Astrocyte of the spinal cord (primary cell): ENCODE data around the gene GMPR2.

Experiments used
- DNase-seq: peaks from one replicate; pipeline ENCODE4 v3.0.0; 2011; ENCODE audit warnings: low read depth, low spot score
- H3K4me3 ChIP-seq: 2 replicates; pipeline ENCODE4 v1.5.1; 2011; ENCODE audit warnings: low read depth, mild to moderate bottlenecking, low read length, moderate library complexity
- in situ Hi-C: cut with HindIII; loops from 2 replicates; pipeline ENCODE4 v1.10.0; 2017; ENCODE audit warnings: low sequenced_read_pairs
- TF ChIP-seq, protein P1 (sequence below): IDR thresholded peaks from 2 replicates; pipeline ENCODE4 v1.5.1; 2012; ENCODE audit warnings: low read depth, mild to moderate bottlenecking, low read length, inconsistent platforms

The GMPR2 gene

DNA sequence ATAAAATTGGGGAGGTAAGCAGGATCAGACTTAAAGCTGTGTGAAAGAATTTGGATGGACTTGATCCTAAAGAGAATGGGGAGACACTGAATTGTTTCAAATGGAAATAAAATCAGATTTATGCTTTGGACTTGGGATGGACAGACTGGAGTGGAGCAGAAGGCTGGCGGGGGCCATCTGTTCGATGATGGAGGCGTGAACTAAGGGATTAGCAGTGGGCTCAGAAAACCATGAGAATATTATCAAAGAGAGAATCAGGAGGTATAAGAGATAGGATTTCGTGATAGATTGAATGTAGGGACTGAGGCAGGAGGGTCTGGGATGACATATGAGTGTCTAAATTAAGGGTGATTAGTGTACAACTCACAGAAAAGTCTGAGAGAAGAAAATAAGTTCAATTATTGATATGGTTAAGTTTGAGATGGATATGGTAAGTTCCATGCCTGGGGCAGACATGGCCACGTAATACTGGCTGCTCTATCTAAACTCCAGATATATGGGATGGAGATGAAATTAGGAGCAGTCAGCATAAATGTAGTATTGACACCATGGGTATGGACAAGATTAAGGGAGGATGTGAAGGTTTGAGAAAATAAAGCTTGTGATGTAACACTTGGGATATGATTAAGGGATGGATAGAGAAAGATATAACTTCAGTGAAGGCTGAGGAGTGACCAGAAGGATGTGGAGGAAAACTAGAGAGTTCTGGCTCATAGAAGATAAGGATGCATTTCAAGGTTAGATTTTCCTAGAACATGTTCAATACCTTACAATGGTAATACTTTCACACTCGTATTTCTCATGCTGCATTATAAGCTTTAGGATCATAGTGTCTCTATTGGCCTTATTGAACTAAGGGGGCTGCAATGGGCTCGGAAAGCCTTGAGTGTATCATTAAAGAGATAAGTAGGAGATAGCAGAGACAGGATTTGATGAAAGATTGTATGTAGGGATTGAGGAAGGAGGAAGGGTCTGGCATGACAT lies 28.3 kb upstream of the GMPR2 start:
- TF ChIP-seq, protein P1, sequence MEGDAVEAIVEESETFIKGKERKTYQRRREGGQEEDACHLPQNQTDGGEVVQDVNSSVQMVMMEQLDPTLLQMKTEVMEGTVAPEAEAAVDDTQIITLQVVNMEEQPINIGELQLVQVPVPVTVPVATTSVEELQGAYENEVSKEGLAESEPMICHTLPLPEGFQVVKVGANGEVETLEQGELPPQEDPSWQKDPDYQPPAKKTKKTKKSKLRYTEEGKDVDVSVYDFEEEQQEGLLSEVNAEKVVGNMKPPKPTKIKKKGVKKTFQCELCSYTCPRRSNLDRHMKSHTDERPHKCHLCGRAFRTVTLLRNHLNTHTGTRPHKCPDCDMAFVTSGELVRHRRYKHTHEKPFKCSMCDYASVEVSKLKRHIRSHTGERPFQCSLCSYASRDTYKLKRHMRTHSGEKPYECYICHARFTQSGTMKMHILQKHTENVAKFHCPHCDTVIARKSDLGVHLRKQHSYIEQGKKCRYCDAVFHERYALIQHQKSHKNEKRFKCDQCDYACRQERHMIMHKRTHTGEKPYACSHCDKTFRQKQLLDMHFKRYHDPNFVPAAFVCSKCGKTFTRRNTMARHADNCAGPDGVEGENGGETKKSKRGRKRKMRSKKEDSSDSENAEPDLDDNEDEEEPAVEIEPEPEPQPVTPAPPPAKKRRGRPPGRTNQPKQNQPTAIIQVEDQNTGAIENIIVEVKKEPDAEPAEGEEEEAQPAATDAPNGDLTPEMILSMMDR = no peak
- no peak overlapping the region for H3K4me3 ChIP-seq
- in situ Hi-C loops = no loop called here
- DNase-seq = no peak

DNA sequence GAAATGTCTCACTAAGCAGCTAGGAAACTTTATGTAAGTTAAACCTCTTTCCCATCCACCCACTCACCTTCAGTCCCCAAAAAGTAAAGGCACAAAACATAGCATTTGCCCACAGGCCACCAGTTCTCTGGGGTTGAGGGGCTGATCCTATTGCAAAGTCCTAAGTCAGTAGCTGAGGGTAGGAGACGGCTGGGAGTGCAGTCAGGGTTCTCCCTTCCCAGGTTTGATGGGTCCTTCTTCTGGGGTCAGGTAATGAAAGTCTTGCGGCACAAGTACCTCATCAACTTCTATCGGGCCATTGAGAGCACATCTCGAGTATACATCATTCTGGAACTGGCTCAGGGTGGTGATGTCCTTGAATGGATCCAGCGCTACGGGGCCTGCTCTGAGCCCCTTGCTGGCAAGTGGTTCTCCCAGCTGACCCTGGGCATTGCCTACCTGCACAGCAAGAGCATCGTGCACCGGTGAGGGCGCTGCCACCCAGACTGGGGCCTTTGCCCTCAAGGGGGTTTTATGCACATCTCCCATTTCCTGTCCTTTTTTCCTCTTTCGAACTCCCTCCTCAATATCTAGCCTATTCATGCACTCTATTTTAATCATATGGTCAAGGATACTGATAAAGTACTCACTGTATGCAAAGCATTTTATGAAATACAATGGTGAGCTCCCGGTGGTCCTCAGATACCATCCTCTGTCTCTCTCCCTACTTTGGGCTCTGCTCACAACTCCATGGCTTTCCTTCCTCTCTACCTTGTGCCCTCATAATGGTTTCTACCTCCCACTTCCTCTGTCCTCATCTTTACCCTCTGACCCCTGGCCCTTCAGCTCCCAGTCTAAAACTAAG lies 26.2 kb upstream of the GMPR2 start:
- no peak for DNase-seq
- H3K4me3 ChIP-seq = no peak overlapping the region
- TF ChIP-seq, protein P1 = no peak

DNA sequence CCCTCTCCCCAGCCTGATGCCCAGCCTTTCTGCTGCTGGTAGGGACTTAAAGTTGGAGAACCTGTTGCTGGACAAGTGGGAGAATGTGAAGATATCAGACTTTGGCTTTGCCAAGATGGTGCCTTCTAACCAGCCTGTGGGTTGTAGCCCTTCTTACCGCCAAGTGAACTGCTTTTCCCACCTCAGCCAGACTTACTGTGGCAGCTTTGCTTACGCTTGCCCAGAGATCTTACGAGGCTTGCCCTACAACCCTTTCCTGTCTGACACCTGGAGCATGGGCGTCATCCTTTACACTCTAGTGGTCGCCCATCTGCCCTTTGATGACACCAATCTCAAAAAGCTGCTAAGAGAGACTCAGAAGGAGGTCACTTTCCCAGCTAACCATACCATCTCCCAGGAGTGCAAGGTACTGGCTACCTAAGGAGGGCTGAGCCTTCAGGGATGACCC lies 25.6 kb upstream of the GMPR2 start:
- TF ChIP-seq, protein P1 = no peak
- no peak overlapping the region for H3K4me3 ChIP-seq
- no peak for DNase-seq
- in situ Hi-C loops = no loop called here

More for the DNA sequence above, 26.2 kb upstream of the GMPR2 start:
- in situ Hi-C loops = no loop called here

DNA sequence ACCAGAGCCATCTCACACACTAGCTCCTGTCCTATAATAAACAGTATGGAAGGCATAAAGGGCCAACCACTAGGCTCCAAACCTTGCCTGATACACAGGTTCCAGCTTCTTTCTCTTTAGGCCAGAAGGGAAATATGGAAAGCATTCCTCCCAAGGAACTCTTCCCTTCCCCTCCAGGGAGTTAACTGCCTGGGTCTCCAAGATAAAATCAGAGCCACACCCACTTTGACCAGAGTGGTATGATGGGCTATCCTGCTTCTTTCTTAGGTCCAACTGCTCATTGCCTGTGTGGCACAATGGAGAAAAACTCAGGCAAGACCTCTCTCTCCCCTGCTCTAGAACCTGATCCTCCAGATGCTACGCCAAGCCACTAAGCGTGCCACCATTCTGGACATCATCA lies 25.1 kb upstream of the GMPR2 start:
- TF ChIP-seq, protein P1 = no peak
- in situ Hi-C loops = no loop called here
- DNase-seq = no peak
- H3K4me3 ChIP-seq = no peak overlapping the region

DNA sequence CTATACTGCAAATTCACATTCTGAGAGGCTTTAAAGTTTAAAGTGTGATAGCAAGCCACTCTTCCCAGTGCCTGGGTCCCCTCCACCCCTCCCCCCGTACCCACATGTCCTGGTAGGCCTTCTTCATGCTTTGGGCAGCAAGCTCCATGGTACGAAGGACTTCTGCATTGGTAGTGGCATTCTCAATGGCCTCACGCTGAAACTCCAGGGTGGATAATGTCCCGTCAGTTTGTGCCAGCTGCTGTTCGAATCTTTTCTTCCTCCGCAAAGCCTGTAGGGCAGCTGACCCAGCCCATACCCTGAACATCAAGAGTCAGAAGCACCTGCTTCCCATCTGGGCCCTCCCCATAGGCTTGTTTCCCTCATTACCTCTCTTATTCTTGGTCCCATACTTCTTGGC lies 21.4 kb upstream of the GMPR2 start:
- in situ Hi-C loops = no loop called here

More for the DNA sequence above, 21.4 kb upstream of the GMPR2 start:
- DNase-seq = no peak
- TF ChIP-seq, protein P1 = no peak
- no peak overlapping the region for H3K4me3 ChIP-seq
